ENCODE results near the gene FMN1. TPM values are rescaled to one million over a fixed set of nuclear protein-coding genes. Genes with fewer than 3 reads are reported as not detected.

FMN1 gene
- polyA plus RNA-seq, 1 donor from 2014 or later = 0.40 TPM

GRCh38 chr15:32830241-32830640 is 364.3 kb downstream of the FMN1 start:
- no peaks in the 10 kb centered on the region for H3K9me3 ChIP-seq (ENCODE audit: low read length)
- no peaks in the 10 kb centered on the region for H3K79me2 ChIP-seq (replicated peaks; ENCODE audit: insufficient read depth, low read length)
- H3K9ac ChIP-seq (ENCODE audit: low read length) = no peak overlapping the region
- no peak overlapping the region for H2AFZ ChIP-seq (ENCODE audit: low read depth, low read length)
- TF ChIP-seq EP300 (conservative IDR thresholded peaks at IDR 0.05; ENCODE audit: poor library complexity, severe bottlenecking) = no peak
- peaks cover 3% of the 10 kb centered on the region for H3K9me2 ChIP-seq (ENCODE audit: insufficient read depth, low read length)
- H3F3A ChIP-seq (ENCODE audit: insufficient read depth, low read length, poor library complexity, severe bottlenecking) = no peaks in the 10 kb centered on the region
- no peaks in the 10 kb centered on the region for H3K27me3 ChIP-seq (ENCODE audit: insufficient read depth, low read depth, low read length)
- H3K4me2 ChIP-seq (ENCODE audit: low read length) = no peak overlapping the region
- no peak overlapping the region for H3K27ac ChIP-seq (ENCODE audit: low read length)
- no peaks in the 10 kb centered on the region for H3K36me3 ChIP-seq (ENCODE audit: insufficient read depth, low read length)
- no peak overlapping the region for H3K4me3 ChIP-seq (ENCODE audit: low read length)
- H4K20me1 ChIP-seq (ENCODE audit: insufficient read depth) = no peaks in the 10 kb centered on the region

- no peak overlapping the region for H2AFZ ChIP-seq (ENCODE audit: low read depth, low read length)
- no peaks in the 10 kb centered on the region for H3K9me3 ChIP-seq (ENCODE audit: low read length)
- no peaks in the 10 kb centered on the region for H3K36me3 ChIP-seq (ENCODE audit: insufficient read depth, low read length)
- H4K20me1 ChIP-seq (ENCODE audit: insufficient read depth) = no peaks in the 10 kb centered on the region
- no peak overlapping the region for H3K4me2 ChIP-seq (ENCODE audit: low read length)
- no peak overlapping the region for H3K27ac ChIP-seq (ENCODE audit: low read length)
- no peaks in the 10 kb centered on the region for H3K79me2 ChIP-seq (replicated peaks; ENCODE audit: insufficient read depth, low read length)
- H3K4me3 ChIP-seq (ENCODE audit: low read length) = no peak overlapping the region
- TF ChIP-seq MXI1 (conservative IDR thresholded peaks at IDR 0.05; ENCODE audit: poor library complexity, severe bottlenecking) (no peak), CTCF (IDR thresholded peaks at IDR 0.05; ENCODE audit: poor library complexity, severe bottlenecking) (no peak), SMC3 (conservative IDR thresholded peaks at IDR 0.05; ENCODE audit: poor library complexity) (no peak), REST (IDR thresholded peaks at IDR 0.05; ENCODE audit: borderline replicate concordance) (no peak), EZH2 (IDR thresholded peaks at IDR 0.05; ENCODE audit: borderline replicate concordance, insufficient read depth, low read length, poor library complexity, severe bottlenecking) (no peak)
- H3K9ac ChIP-seq (ENCODE audit: low read length) = no peak overlapping the region
- H3F3A ChIP-seq (ENCODE audit: insufficient read depth, low read length, poor library complexity, severe bottlenecking) = no peaks in the 10 kb centered on the region
- H3K27me3 ChIP-seq (ENCODE audit: insufficient read depth, low read depth, low read length) = no peaks in the 10 kb centered on the region
- H3K9me2 ChIP-seq (ENCODE audit: insufficient read depth, low read length) = peaks cover 3% of the 10 kb centered on the region
These were observed 365.1 kb downstream of the FMN1 start for GRCh38 chr15:32829436-32829835.

GRCh38 chr15:32828507-32829186 is 365.9 kb downstream of the FMN1 start:
- Histone ChIP-seq H3K4me3 (ENCODE audit: low read length) (no peak overlapping the region), H3K79me2 (replicated peaks; ENCODE audit: insufficient read depth, low read length) (no peaks in the 10 kb centered on the region), H3K27me3 (ENCODE audit: insufficient read depth, low read depth, low read length) (no peaks in the 10 kb centered on the region), H3F3A (ENCODE audit: insufficient read depth, low read length, poor library complexity, severe bottlenecking) (no peaks in the 10 kb centered on the region), H3K4me2 (ENCODE audit: low read length) (no peak overlapping the region), H3K9me3 (ENCODE audit: low read length) (no peaks in the 10 kb centered on the region), H3K9me2 (ENCODE audit: insufficient read depth, low read length) (peaks cover 3% of the 10 kb centered on the region), H4K20me1 (ENCODE audit: insufficient read depth) (no peaks in the 10 kb centered on the region), H3K27ac (ENCODE audit: low read length) (no peak overlapping the region), H2AFZ (ENCODE audit: low read depth, low read length) (no peak overlapping the region), H3K9ac (ENCODE audit: low read length) (no peak overlapping the region), H3K36me3 (ENCODE audit: insufficient read depth, low read length) (no peaks in the 10 kb centered on the region)
- no peak for TF ChIP-seq SMC3 (conservative IDR thresholded peaks at IDR 0.05; ENCODE audit: poor library complexity)
- TF ChIP-seq CTCF (IDR thresholded peaks at IDR 0.05; ENCODE audit: poor library complexity, severe bottlenecking) = no peak
- TF ChIP-seq EZH2 (IDR thresholded peaks at IDR 0.05; ENCODE audit: borderline replicate concordance, insufficient read depth, low read length, poor library complexity, severe bottlenecking) = no peak
- no peak for TF ChIP-seq TAF1 (IDR thresholded peaks at IDR 0.05; ENCODE audit: low read depth)
